Neuron (in vitro differentiated cells): ENCODE data around the gene BLNK.

Source experiments
- H2AFZ ChIP-seq: one replicate; pipeline ENCODE4 v1.6.1; 2013; ENCODE audit warnings: low read depth, mild to moderate bottlenecking, inconsistent platforms, low read length, moderate library complexity
- H3K27me3 ChIP-seq: one replicate; pipeline ENCODE4 v1.6.1; 2013; ENCODE audit warnings: low read length; ENCODE audit not compliant: insufficient read depth
- H3K36me3 ChIP-seq: one replicate; pipeline ENCODE4 v1.6.1; 2013; ENCODE audit warnings: low read length; ENCODE audit not compliant: insufficient read depth
- H3K4me1 ChIP-seq: one replicate; pipeline ENCODE4 v1.6.1; 2013; ENCODE audit warnings: low read length; ENCODE audit not compliant: insufficient read depth
- H3K4me3 ChIP-seq: 2 replicates; pipeline ENCODE4 v1.5.1; 2013; ENCODE audit warnings: mild to moderate bottlenecking, low read length, moderate library complexity
- H3K9me3 ChIP-seq: one replicate; pipeline ENCODE4 v1.6.1; 2013; ENCODE audit warnings: low read length

The BLNK gene

GRCh38 chr10:96281444-96282029 is 10.2 kb upstream of the BLNK start:
- Histone ChIP-seq H3K36me3 (no peaks in the 10 kb centered on the region), H3K9me3 (no peaks in the 10 kb centered on the region), H3K27me3 (peaks cover 5% of the 10 kb centered on the region), H2AFZ (no peak overlapping the region), H3K4me1 (no peaks in the 10 kb centered on the region), H3K4me3 (no peak overlapping the region)

GRCh38 chr10:96280859-96281258 is 9.5 kb upstream of the BLNK start:
- Histone ChIP-seq H3K36me3 (no peaks in the 10 kb centered on the region), H3K27me3 (peaks cover 5% of the 10 kb centered on the region), H3K4me3 (no peak overlapping the region), H2AFZ (no peak overlapping the region), H3K9me3 (no peaks in the 10 kb centered on the region), H3K4me1 (no peaks in the 10 kb centered on the region)

- Histone ChIP-seq H2AFZ (no peak overlapping the region), H3K27me3 (peaks cover 5% of the 10 kb centered on the region), H3K36me3 (no peaks in the 10 kb centered on the region), H3K4me1 (no peaks in the 10 kb centered on the region), H3K4me3 (no peak overlapping the region), H3K9me3 (no peaks in the 10 kb centered on the region)
Observed at GRCh38 chr10:96279191-96279641, 7.8 kb upstream of the BLNK start.

DNA sequence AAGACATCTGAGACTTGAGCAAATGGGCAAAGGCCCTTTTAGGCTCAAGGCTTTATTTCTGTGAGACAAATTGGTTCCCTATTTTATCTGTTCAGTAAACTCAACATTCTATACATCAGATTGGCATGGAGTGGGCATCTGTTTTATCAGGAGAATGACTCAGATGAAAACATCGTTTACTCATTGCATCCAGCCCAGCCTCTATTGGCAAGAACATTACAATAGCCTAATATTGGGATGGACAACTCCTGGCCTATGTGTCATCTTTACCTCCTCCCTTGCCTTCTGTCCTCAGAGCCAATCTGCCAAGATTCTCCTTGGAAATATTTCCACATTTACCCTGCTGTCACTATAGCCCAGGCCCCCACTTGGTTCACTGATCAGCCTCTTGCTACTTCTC is 5.5 kb upstream of the BLNK start:
- no peaks in the 10 kb centered on the region for H3K4me1 ChIP-seq
- H3K27me3 ChIP-seq = peaks cover 15% of the 10 kb centered on the region
- H3K4me3 ChIP-seq = no peak overlapping the region
- no peaks in the 10 kb centered on the region for H3K36me3 ChIP-seq
- H3K9me3 ChIP-seq = no peaks in the 10 kb centered on the region
- H2AFZ ChIP-seq = no peak overlapping the region

DNA sequence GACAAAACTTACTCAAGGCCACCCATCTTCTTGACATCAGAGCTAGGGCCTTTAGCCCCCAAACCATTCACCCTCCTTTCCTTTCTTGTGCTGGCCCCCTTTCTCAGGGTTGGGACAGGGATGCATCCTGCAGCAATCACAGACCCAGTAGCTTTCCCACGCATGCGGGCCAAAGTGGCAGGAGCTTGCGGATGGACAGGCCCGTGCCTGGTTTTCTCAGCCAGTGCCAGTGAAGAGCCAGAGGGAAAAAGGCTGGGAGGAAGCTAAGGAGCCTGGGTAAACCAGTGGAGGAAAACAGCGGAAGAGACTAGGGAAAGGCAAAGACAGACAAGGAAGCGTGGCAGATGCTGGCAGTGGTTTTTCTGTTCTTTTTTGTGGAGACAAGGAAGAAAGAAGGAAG is 5.1 kb upstream of the BLNK start:
- H3K4me1 ChIP-seq = no peaks in the 10 kb centered on the region
- H3K9me3 ChIP-seq = no peaks in the 10 kb centered on the region
- no peaks in the 10 kb centered on the region for H3K36me3 ChIP-seq
- H2AFZ ChIP-seq = no peak overlapping the region
- H3K4me3 ChIP-seq = no peak overlapping the region
- peaks cover 15% of the 10 kb centered on the region for H3K27me3 ChIP-seq

GRCh38 chr10:96275685-96276418 is 4.5 kb upstream of the BLNK start:
- Histone ChIP-seq H3K4me3 (no peak overlapping the region), H3K9me3 (no peaks in the 10 kb centered on the region), H2AFZ (no peak overlapping the region), H3K36me3 (no peaks in the 10 kb centered on the region), H3K27me3 (peaks cover 15% of the 10 kb centered on the region), H3K4me1 (no peaks in the 10 kb centered on the region)

- Histone ChIP-seq H3K36me3 (no peaks in the 10 kb centered on the region), H2AFZ (no peak overlapping the region), H3K4me3 (no peak overlapping the region), H3K4me1 (no peaks in the 10 kb centered on the region), H3K9me3 (no peaks in the 10 kb centered on the region), H3K27me3 (peaks cover 11% of the 10 kb centered on the region)
Observed at GRCh38 chr10:96272316-96273280, 1.2 kb upstream of the BLNK start.

- Histone ChIP-seq H2AFZ (no peak overlapping the region), H3K4me3 (no peak overlapping the region), H3K36me3 (no peaks in the 10 kb centered on the region), H3K4me1 (no peaks in the 10 kb centered on the region), H3K27me3 (peaks cover 11% of the 10 kb centered on the region), H3K9me3 (no peaks in the 10 kb centered on the region)
Observed at GRCh38 chr10:96270571-96270970, 798 bp downstream of the BLNK start.

GRCh38 chr10:96269438-96270300 is 1.7 kb downstream of the BLNK start:
- H3K27me3 ChIP-seq = peaks cover 11% of the 10 kb centered on the region
- no peak overlapping the region for H3K4me3 ChIP-seq
- no peaks in the 10 kb centered on the region for H3K36me3 ChIP-seq
- no peaks in the 10 kb centered on the region for H3K4me1 ChIP-seq
- H2AFZ ChIP-seq = no peak overlapping the region
- no peaks in the 10 kb centered on the region for H3K9me3 ChIP-seq

DNA sequence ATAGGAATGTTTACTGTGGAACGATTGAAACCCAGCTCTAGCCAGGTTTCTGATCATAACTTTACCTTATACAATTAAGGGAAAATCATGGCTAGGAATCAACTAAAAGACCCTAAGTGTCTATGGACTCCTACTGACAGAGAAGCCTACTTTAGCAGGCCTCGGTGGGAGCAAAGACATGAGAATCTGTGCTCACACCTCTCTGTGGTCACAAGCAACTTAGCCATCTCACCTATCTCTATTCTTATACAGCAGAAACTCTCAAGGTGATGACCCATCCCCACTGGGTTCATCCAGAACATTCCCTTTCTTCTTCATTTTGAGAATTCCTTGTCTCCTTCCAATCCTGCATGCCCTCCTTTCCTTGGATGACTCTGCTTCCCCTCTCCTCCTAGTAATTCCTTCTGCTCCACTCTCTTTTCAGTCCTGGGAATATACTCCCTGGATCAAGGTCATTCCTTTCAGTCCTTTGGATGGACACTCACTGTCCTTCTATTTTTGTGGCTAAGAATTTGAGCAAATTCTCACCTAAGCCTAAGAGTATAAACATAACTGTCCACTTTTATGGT is 2.9 kb downstream of the BLNK start:
- Histone ChIP-seq H3K36me3 (no peaks in the 10 kb centered on the region), H3K9me3 (no peaks in the 10 kb centered on the region), H3K4me3 (no peak overlapping the region), H3K27me3 (peaks cover 11% of the 10 kb centered on the region), H2AFZ (no peak overlapping the region), H3K4me1 (no peaks in the 10 kb centered on the region)

DNA sequence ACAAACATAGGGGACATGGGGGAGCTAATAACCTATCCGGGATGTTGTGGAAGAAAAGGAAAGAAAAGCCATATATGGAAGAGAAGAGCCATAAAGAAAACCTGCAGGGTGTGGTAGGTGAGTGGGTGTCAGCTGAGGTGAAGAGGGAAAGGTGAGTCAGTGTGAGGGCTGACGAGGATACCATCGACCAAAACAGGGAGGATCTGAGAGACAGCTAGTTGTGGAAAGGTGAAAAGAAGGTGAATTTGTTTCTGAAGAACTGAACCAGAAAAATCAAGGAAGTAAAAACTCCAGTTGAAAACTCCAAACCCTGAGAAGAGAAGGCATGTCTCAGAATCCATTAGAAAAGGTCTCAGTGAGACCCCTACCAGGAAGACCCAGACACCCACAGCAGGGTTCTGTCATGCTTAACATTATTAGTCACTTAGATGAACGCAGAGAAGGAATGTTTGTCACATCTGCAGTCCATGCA is 4.1 kb downstream of the BLNK start:
- Histone ChIP-seq H2AFZ (no peak overlapping the region), H3K4me1 (no peaks in the 10 kb centered on the region), H3K36me3 (no peaks in the 10 kb centered on the region), H3K4me3 (no peak overlapping the region), H3K9me3 (no peaks in the 10 kb centered on the region), H3K27me3 (peaks cover 4% of the 10 kb centered on the region)

DNA sequence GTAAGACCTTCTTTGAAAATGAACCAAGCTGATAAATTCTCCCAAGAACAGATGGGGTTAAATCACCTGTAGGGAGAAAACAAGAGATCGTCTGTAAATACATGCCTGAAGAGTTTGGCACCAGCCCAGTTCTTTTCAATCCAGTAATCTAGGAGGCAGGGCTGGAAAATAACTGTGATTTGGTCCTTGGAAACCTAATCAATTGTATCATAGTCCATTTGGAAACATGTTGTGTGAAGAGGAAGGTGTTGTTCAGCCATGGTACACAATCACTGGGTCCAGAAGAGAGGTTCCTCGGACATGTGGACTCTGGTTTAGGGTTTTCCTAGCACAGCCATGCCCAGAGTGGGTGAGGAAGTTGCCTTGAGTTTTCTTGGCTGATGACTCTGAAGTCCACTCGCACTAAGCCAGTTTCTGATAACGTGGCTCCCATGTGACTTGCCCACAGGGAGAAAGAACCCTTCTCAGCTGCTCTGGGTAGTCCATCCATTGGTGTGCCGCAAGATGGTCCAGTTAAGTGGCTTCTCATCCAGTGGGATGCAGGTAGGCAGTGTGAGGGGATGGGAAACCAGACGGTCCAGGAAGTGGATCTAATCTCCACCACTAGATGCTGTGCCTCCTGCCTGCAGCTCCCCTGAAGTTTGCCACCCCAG is 5.1 kb downstream of the BLNK start:
- no peaks in the 10 kb centered on the region for H3K4me1 ChIP-seq
- H3K9me3 ChIP-seq = no peaks in the 10 kb centered on the region
- H3K36me3 ChIP-seq = no peaks in the 10 kb centered on the region
- no peak overlapping the region for H3K4me3 ChIP-seq
- H3K27me3 ChIP-seq = peaks cover 2% of the 10 kb centered on the region
- no peak overlapping the region for H2AFZ ChIP-seq
